Esophagus squamous epithelium (tissue), 5 donors: ENCODE data around the gene YPEL3. TPM values are rescaled to one million over a fixed set of nuclear protein-coding genes. Genes with fewer than 3 reads are reported as not detected.
A peak's percentile ranks its signal among the peaks of the same experiment; 100 is the strongest.
"Not testable (repeated sequence)": the region's sequence is repeated elsewhere in the genome, so short reads cannot be mapped to it uniquely, and the experiment has no call there.

Experiments used
- DNase-seq: peaks from one replicate; lab custom pipeline; 2025; lab: John Stamatoyannopoulos, UW
- H3K27ac ChIP-seq, 4 donors: fragments of 200-600 bp; sonication (generic); one replicate each; pipeline ENCODE4 v1.5.1; 2016 to 2019; ENCODE audit warnings: mild to moderate bottlenecking in 1 of 4
- H3K27me3 ChIP-seq, 4 donors: fragments of 200-600 bp; sonication (generic); 1 replicate in 3 of 4; 2 replicates in 1 of 4; pipeline versions ENCODE4 v1.5.1 to v1.6.0; 2017 to 2021; ENCODE audit warnings: antibody characterized with exemption in 1 of 4
- H3K36me3 ChIP-seq, 3 donors: fragments of 200-600 bp; sonication (generic); one replicate each; pipeline ENCODE4 v1.5.1; 2016 to 2019
- H3K4me1 ChIP-seq, 3 donors: fragments of 200-600 bp; sonication (generic); one replicate each; pipeline ENCODE4 v1.5.1; 2017 to 2019
- H3K4me3 ChIP-seq, 4 donors: fragments of 200-600 bp; sonication (generic); 1 replicate in 3 of 4; 2 replicates in 1 of 4; pipeline ENCODE4 v1.5.1; 2016 to 2019; ENCODE audit warnings: mild to moderate bottlenecking in 2 of 4, moderate library complexity in 1 of 4
- H3K9me3 ChIP-seq, 3 donors: fragments of 200-600 bp; sonication (generic); one replicate each; pipeline ENCODE4 v1.5.1; 2016 to 2019
- POLR2A ChIP-seq, 4 donors: fragments of 450-650 bp; IDR thresholded peaks; one replicate each; pipeline ENCODE4 v1.6.1; 2017; ENCODE audit warnings: antibody characterized with exemption in 4 of 4, mild to moderate bottlenecking in 4 of 4, moderate library complexity in 3 of 4
- WGBS, 2 donors: methylation state at CpG; one replicate each; pipeline ENCODE4 v1.1.5; 2018; 5-methylcytosine and 5-hydroxymethylcytosine counted together
- intact Hi-C: fragments of 100-400 bp; cut with DNase I; formaldehyde crosslinking; loops from one replicate; pipeline ENCODE4 v1.15.0; 2022
- total RNA-seq, 4 donors: library from RNA; depleted of rRNA; stranded (reverse); fragments of >200 nt; gene quantifications; one replicate each; pipeline ENCODE4 v1.1.0, GENCODE V29; 2016
- TF ChIP-seq, protein P1 (sequence below), 6 experiments: fragments of 450-650 bp in 4 of 6; fragments of 200-600 bp in 2 of 6; sonication (generic) in 2 of 6; IDR thresholded peaks; one replicate each; pipeline ENCODE4 v1.5.1; 2016 to 2019; ENCODE audit warnings: antibody characterized with exemption in 6 of 6, mild to moderate bottlenecking in 4 of 6, moderate library complexity in 4 of 6
- donor health status: DM: yes; HTN: yes; CAD: no.

YPEL3 gene
- total RNA-seq, 4 donors from 2014 or later = 26.4 to 131 (median 63.0) TPM

DNA sequence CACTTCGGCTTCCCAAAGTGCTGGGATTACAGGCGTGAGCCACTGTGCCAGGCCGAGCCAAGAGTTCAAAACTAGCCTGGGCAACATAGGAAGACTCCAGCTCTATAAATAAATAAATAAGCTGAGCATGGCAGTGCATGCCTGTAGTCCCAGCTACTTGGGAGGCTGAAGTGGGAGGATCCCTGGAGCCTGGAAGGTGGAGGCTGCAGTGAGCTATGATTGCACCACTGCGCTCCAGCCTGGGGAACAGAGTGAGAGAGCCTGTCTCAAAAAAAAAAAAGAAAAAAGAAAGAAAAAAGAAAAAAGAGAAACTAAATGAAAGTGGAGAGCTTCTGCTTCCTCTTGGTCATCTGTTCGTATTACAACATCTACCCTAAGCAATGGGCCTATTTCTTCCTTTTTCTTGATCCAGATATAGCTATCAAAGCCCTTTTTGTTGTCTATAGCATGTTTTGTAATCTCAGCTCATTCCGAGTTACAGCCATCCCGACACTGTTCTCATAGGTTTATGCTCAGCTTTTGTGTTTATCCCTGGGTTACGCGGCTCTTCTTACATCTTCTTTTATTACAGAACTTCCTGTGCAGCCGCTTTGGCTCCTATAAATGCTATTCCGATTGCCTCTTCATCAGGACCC lies 41.1 kb upstream of the YPEL3 start:
- TF ChIP-seq POLR2A (IDR thresholded peaks at IDR 0.05) = no peak
- TF ChIP-seq, protein P1, sequence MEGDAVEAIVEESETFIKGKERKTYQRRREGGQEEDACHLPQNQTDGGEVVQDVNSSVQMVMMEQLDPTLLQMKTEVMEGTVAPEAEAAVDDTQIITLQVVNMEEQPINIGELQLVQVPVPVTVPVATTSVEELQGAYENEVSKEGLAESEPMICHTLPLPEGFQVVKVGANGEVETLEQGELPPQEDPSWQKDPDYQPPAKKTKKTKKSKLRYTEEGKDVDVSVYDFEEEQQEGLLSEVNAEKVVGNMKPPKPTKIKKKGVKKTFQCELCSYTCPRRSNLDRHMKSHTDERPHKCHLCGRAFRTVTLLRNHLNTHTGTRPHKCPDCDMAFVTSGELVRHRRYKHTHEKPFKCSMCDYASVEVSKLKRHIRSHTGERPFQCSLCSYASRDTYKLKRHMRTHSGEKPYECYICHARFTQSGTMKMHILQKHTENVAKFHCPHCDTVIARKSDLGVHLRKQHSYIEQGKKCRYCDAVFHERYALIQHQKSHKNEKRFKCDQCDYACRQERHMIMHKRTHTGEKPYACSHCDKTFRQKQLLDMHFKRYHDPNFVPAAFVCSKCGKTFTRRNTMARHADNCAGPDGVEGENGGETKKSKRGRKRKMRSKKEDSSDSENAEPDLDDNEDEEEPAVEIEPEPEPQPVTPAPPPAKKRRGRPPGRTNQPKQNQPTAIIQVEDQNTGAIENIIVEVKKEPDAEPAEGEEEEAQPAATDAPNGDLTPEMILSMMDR (IDR thresholded peaks at IDR 0.05) = no peak
- no peak overlapping the region for H3K4me3 ChIP-seq
- H3K36me3 ChIP-seq = no peaks in the 10 kb centered on the region
- intact Hi-C loops = no loop called here
- no peak overlapping the region for H3K27ac ChIP-seq
- WGBS, 2 donors = 68 to 77% methylated on average over 8 to 9 of the region's 11 CpGs
- no peaks in the 10 kb centered on the region for H3K4me1 ChIP-seq
- no peaks in the 10 kb centered on the region for H3K9me3 ChIP-seq
- no peaks in the 10 kb centered on the region for H3K27me3 ChIP-seq
- no peak for DNase-seq

DNA sequence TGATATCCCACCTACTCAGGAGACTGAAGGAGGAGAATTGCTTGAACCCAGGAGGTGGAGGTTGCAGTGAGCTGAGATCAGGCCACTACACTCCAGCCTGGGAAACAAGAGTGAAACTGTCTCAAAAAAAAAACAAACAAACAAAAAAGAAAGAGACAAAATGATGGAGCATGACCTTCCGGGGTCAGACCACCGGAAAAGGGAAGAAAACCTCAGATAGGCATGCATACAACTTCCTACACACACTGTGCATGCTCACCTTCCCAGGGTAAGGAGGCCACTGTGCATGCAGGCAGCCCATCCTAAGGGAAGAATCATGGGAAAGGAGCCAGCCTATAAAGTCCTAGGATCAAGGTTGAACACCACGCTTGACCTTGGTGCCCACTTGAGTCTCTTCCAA lies 36.6 kb upstream of the YPEL3 start:
- H3K9me3 ChIP-seq = no peaks in the 10 kb centered on the region
- H3K4me1 ChIP-seq = no peaks in the 10 kb centered on the region
- no peaks in the 10 kb centered on the region for H3K36me3 ChIP-seq
- no peak overlapping the region for H3K4me3 ChIP-seq
- WGBS, 2 donors = 57 to 83% methylated on average over 3 of the region's 3 CpGs
- H3K27ac ChIP-seq = no peak overlapping the region
- DNase-seq = no peak
- H3K27me3 ChIP-seq = no peaks in the 10 kb centered on the region
- no peak for TF ChIP-seq POLR2A (IDR thresholded peaks at IDR 0.05)
- TF ChIP-seq, protein P1 (IDR thresholded peaks at IDR 0.05) = no peak
- intact Hi-C loops = no loop called here

DNA sequence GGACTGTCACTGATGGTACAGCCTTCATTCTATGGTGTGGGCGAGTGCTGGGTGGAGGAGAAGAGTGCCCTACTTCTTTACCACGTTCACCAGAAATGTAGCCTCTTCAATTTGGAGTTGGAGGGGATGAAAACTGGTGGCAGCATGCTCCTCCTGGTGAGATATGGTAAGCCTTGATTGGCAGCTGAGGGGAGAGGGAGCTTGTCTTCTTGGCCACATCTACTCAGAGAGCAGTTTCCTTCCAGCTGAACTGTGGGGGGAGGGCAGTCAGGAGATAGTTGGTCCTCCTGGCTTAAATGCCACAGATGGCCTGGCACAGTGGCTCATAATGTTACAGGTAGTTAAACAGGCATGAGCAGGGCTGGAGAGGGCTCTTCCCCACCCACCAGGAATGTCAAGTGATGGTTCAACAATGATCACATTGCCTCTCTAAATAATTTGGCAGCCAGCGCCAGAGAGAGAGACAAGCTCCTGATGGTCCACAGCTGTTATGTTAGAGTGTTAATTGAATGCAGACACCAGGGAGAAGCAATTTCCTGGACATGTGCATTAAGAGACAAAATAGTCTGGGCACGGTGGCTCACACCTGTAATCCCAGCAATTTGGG lies 36.0 kb upstream of the YPEL3 start:
- Histone ChIP-seq H3K9me3 (no peaks in the 10 kb centered on the region), H3K36me3 (no peaks in the 10 kb centered on the region), H3K27me3 (no peaks in the 10 kb centered on the region), H3K27ac (no peak overlapping the region), H3K4me3 (no peak overlapping the region), H3K4me1 (no peaks in the 10 kb centered on the region)
- no peak for TF ChIP-seq POLR2A (IDR thresholded peaks at IDR 0.05)
- TF ChIP-seq, protein P1 (IDR thresholded peaks at IDR 0.05) = no peak
- intact Hi-C loops = no loop called here
- no peak for DNase-seq
- WGBS, 2 donors = 59 to 70% methylated on average over 2 to 4 of the region's 4 CpGs

DNA sequence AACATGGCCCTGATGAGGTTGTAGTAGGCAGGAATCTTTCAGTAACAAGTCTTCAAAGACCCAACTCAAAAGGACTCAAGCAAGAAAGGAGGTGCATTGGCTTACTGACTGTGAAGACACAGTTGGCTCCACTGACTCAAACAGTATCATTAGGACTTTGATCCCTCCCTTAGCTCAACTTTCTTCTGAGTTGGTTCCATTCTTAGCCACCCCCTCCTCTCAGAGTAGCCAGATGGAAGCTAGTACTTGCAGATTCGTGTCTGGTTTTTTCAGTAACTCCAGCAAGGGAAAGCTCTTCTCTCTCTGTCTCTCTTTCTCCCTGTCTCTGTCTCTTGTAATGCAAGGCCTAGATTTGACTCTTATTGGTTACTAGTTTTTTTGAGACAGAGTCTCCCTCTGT lies 32.0 kb upstream of the YPEL3 start:
- DNase-seq = no peak

DNA sequence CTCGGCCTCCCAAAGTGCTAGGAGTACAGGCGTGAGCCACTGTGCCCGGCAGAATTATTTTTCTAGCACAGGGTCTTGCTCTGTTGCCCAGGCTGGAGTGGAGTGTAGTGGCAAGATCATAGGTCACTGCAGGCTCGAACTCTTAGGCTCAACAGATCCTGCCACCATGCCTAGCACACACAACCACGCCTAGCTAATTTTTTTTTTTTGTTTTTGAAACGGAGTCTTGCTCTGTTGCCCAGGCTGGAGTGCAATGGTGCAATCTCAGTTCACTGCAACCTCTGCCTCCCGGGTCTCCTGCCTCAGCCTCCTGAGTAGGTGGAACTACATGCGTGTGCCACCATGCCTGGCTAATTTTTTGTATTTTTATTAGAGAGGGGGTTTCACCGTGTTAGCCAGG lies 29.7 kb upstream of the YPEL3 start:
- DNase-seq, H3K9me3 ChIP-seq, intact Hi-C loops, H3K27me3 ChIP-seq, H3K4me3 ChIP-seq, H3K27ac ChIP-seq, H3K36me3 ChIP-seq: not testable (repeated sequence)
- peaks cover 21 to 38% (median 25%) of the 10 kb centered on the region in 3 donors for H3K4me1 ChIP-seq
- 85 to 90% methylated on average over 9 of the region's 9 CpGs for WGBS, 2 donors

More for the DNA sequence above, 32.0 kb upstream of the YPEL3 start:
- intact Hi-C loops = no loop called here
- WGBS, 2 donors = 88 to 100% methylated on average over 1 of the region's 1 CpG
- TF ChIP-seq POLR2A (IDR thresholded peaks at IDR 0.05) = no peak
- H3K27me3 ChIP-seq = no peaks in the 10 kb centered on the region
- H3K27ac ChIP-seq = no peak overlapping the region
- no peaks in the 10 kb centered on the region for H3K36me3 ChIP-seq
- no peaks in the 10 kb centered on the region for H3K9me3 ChIP-seq
- peaks cover 7 to 18% (median 9%) of the 10 kb centered on the region in 3 donors for H3K4me1 ChIP-seq
- no peak overlapping the region for H3K4me3 ChIP-seq

DNA sequence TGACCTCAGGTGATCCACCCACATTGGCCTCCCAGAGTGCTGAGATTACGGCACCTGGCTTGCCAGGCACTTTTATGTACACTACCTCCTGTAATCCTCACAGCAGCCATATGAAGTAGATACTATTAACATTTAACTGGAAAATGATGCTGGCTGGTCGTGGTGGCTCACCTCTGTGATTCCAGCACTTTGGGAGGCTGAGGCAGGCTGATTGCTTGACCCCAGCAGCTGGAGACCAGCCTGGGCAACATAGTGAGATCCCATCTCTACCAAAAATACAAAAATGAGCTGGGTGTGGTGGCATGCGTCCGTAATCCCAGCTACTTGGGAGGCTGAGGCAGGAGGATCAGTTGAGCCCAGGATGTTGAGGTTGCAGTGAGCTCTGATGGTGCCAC lies 29.0 kb upstream of the YPEL3 start:
- DNase-seq = no peak
- H3K27ac ChIP-seq = peak overlapping the region; percentile 56 to 98 (median 95)
- no peaks in the 10 kb centered on the region for H3K9me3 ChIP-seq
- H3K27me3 ChIP-seq = no peaks in the 10 kb centered on the region
- no peak overlapping the region for H3K4me3 ChIP-seq
- intact Hi-C loops = no loop called here
- TF ChIP-seq, protein P1 (IDR thresholded peaks at IDR 0.05) = no peak
- no peak for TF ChIP-seq POLR2A (IDR thresholded peaks at IDR 0.05)
- WGBS, 2 donors = 85 to 89% methylated on average over 3 to 4 of the region's 4 CpGs
- peaks cover 0 to 16% (median 2%) of the 10 kb centered on the region in 3 donors for H3K36me3 ChIP-seq
- H3K4me1 ChIP-seq = peaks cover 21 to 45% (median 30%) of the 10 kb centered on the region in 3 donors
